ENCODE measurements around the gene COL1A2. TPM values are rescaled to one million over a fixed set of nuclear protein-coding genes. Genes with fewer than 3 reads are reported as not detected.

Gene COL1A2
- total and polyA plus RNA-seq, 2 donors (not counting 1 experiment from before 2014, with no cell fraction given) = 0.46 to 0.47 TPM

GRCh38 chr7:94367949-94368348, 26.7 kb upstream of the COL1A2 start:
- no peak overlapping the region for H3K4me3 Mint-ChIP-seq
- intact Hi-C loops (cut with micrococcal nuclease) = no loop called here
- no peak for TF ChIP-seq CTCF (IDR thresholded peaks at IDR 0.05)
- TF ChIP-seq EZH2 (IDR thresholded peaks at IDR 0.05; ENCODE audit: borderline replicate concordance, insufficient read depth, low read depth, low read length, poor library complexity, severe bottlenecking) = no peak
- Histone ChIP-seq H3K4me1 (ENCODE audit: control insufficient read depth in 2 of 2, insufficient read depth in 2 of 2, low read length in 2 of 2) (no peaks in the 10 kb centered on the region), H3K9ac (ENCODE audit: low read length) (no peak overlapping the region), H3K27ac (ENCODE audit: low read length in 2 of 2) (no peak overlapping the region), H3K79me2 (ENCODE audit: control insufficient read depth, insufficient read depth, low read length) (no peaks in the 10 kb centered on the region), H3K4me3 (ENCODE audit: control extremely low read depth in 1 of 5, extremely low read depth in 1 of 5, insufficient read depth in 1 of 5, low read depth in 2 of 5, low read length in 4 of 5) (no peak overlapping the region), H3K9me3 (ENCODE audit: control extremely low read depth in 1 of 3, control insufficient read depth in 2 of 3, insufficient read depth in 1 of 3, low read length in 2 of 3) (no peaks in the 10 kb centered on the region), H3K36me3 (replicated peaks in 1 of 2; ENCODE audit: control extremely low read depth in 1 of 2, control insufficient read depth in 1 of 2, extremely low read depth in 1 of 2, insufficient read depth in 2 of 2, low read length in 1 of 2) (no peaks in the 10 kb centered on the region), H4K20me1 (ENCODE audit: control insufficient read depth, insufficient read depth, low read length, poor library complexity, severe bottlenecking) (no peaks in the 10 kb centered on the region), H3K4me2 (replicated peaks; ENCODE audit: low read depth, low read length, poor library complexity, severe bottlenecking) (no peak overlapping the region), H2AFZ (ENCODE audit: insufficient read depth, low read depth, low read length, poor library complexity, severe bottlenecking) (no peak overlapping the region), H3K27me3 (replicated peaks in 1 of 4; ENCODE audit: control extremely low read depth in 1 of 4, control insufficient read depth in 3 of 4, insufficient read depth in 4 of 4, low read length in 3 of 4) (no peaks in the 10 kb centered on the region)
- peaks cover 3% of the 10 kb centered on the region for H3K9me3 Mint-ChIP-seq (ENCODE audit: insufficient read depth)
- H3K4me1 Mint-ChIP-seq = no peaks in the 10 kb centered on the region
- ATAC-seq (ENCODE audit: low read depth) = no peak
- no peak for DNase-seq
- POLR2A ChIA-PET = no interaction called here
- no peak overlapping the region for H3K27ac Mint-ChIP-seq
- H3K27me3 Mint-ChIP-seq = peaks cover 24% of the 10 kb centered on the region
- CTCF ChIA-PET = interaction anchor here (0.9 kb wide), 1 partner anchor 27 kb away, joined by 4 read pairs; no protein-coding TSS in a partner anchor
- WGBS (ENCODE audit: insufficient coverage) = no CpG with 5 or more reads among the region's 2 CpGs

- Histone ChIP-seq H3K36me3 (replicated peaks in 1 of 2; ENCODE audit: control extremely low read depth in 1 of 2, control insufficient read depth in 1 of 2, extremely low read depth in 1 of 2, insufficient read depth in 2 of 2, low read length in 1 of 2) (no peaks in the 10 kb centered on the region), H2AFZ (ENCODE audit: insufficient read depth, low read depth, low read length, poor library complexity, severe bottlenecking) (no peak overlapping the region), H3K79me2 (ENCODE audit: control insufficient read depth, insufficient read depth, low read length) (no peaks in the 10 kb centered on the region), H3K27ac (ENCODE audit: low read length in 2 of 2) (no peak overlapping the region), H4K20me1 (ENCODE audit: control insufficient read depth, insufficient read depth, low read length, poor library complexity, severe bottlenecking) (no peaks in the 10 kb centered on the region), H3K27me3 (replicated peaks in 1 of 4; ENCODE audit: control extremely low read depth in 1 of 4, control insufficient read depth in 3 of 4, insufficient read depth in 4 of 4, low read length in 3 of 4) (no peaks in the 10 kb centered on the region), H3K4me3 (ENCODE audit: control extremely low read depth in 1 of 5, extremely low read depth in 1 of 5, insufficient read depth in 1 of 5, low read depth in 2 of 5, low read length in 4 of 5) (no peak overlapping the region), H3K9me3 (ENCODE audit: control extremely low read depth in 1 of 3, control insufficient read depth in 2 of 3, insufficient read depth in 1 of 3, low read length in 2 of 3) (no peaks in the 10 kb centered on the region), H3K4me2 (replicated peaks; ENCODE audit: low read depth, low read length, poor library complexity, severe bottlenecking) (no peak overlapping the region), H3K9ac (ENCODE audit: low read length) (no peak overlapping the region), H3K4me1 (ENCODE audit: control insufficient read depth in 2 of 2, insufficient read depth in 2 of 2, low read length in 2 of 2) (no peaks in the 10 kb centered on the region)
- no peaks in the 10 kb centered on the region for H3K4me1 Mint-ChIP-seq
- no peak for TF ChIP-seq CTCF (IDR thresholded peaks at IDR 0.05)
- TF ChIP-seq EZH2 (IDR thresholded peaks at IDR 0.05; ENCODE audit: borderline replicate concordance, insufficient read depth, low read depth, low read length, poor library complexity, severe bottlenecking) = no peak
- H3K27me3 Mint-ChIP-seq = peaks cover 20% of the 10 kb centered on the region
- no peak overlapping the region for H3K27ac Mint-ChIP-seq
- WGBS (ENCODE audit: insufficient coverage) = 55% methylated on average over 4 of the region's 5 CpGs
- ChIA-PET POLR2A (no interaction called here), CTCF (interaction anchor here (0.9 kb wide), 1 partner anchor 27 kb away, joined by 4 read pairs; no protein-coding TSS in a partner anchor)
- intact Hi-C loops (cut with micrococcal nuclease) = no loop called here
- DNase-seq = no peak
- ATAC-seq (ENCODE audit: low read depth) = no peak
- H3K4me3 Mint-ChIP-seq = no peak overlapping the region
- no peaks in the 10 kb centered on the region for H3K9me3 Mint-ChIP-seq (ENCODE audit: insufficient read depth)
These were observed 26.3 kb upstream of the COL1A2 start for GRCh38 chr7:94368371-94368791.
